Mesothelial cell of epicardium (in vitro differentiated cells): Measurements from ENCODE around the gene CRISP1. TPM values are rescaled to one million over a fixed set of nuclear protein-coding genes. Genes with fewer than 3 reads are reported as not detected.
A peak's percentile ranks its signal among the peaks of the same experiment; 100 is the strongest.

Experiments
- DNase-seq, 2 experiments: peaks; one replicate each; pipeline ENCODE4 v3.0.0; 2021; ENCODE audit warnings: low spot score in 2 of 2; ENCODE audit not compliant: unreplicated experiment in 2 of 2
- H3K27ac Mint-ChIP-seq: 2 replicates; pipeline ENCODE4 v1.8.0; 2021; ENCODE audit warnings: mixed read lengths
- H3K27me3 Mint-ChIP-seq: 2 replicates; pipeline ENCODE4 v1.8.0; 2021; ENCODE audit warnings: low read depth, mixed read lengths
- H3K36me3 Mint-ChIP-seq: 2 replicates; pipeline ENCODE4 v1.8.0; 2021; ENCODE audit warnings: mixed read lengths
- H3K4me1 Mint-ChIP-seq: 2 replicates; pipeline ENCODE4 v1.8.0; 2021; ENCODE audit warnings: mixed read lengths
- H3K4me3 Mint-ChIP-seq: 2 replicates; pipeline ENCODE4 v1.8.0; 2021; ENCODE audit warnings: mild to moderate bottlenecking, moderate library complexity, mixed read lengths
- H3K9me3 Mint-ChIP-seq: 2 replicates; pipeline ENCODE4 v1.8.0; 2021; ENCODE audit warnings: mixed read lengths
- CTCF ChIP-seq: fragments of 200-600 bp; sonication (generic); IDR thresholded peaks from one replicate; pipeline ENCODE4 v1.5.0; 2021; ENCODE audit warnings: antibody characterized with exemption; ENCODE audit not compliant: unreplicated experiment
- total RNA-seq: library from RNA; stranded (reverse); gene quantifications from 3 replicates; pipeline ENCODE4 v1.2.1, GENCODE V29; 2021

The CRISP1 gene
- total RNA-seq, 1 donor from 2014 or later = not detected

GRCh38 chr6:49855221-49855620 lies 11.1 kb downstream of the CRISP1 start:
- no peaks in the 10 kb centered on the region for H3K27me3 Mint-ChIP-seq
- H3K36me3 Mint-ChIP-seq = no peaks in the 10 kb centered on the region
- no peak for DNase-seq
- H3K4me3 Mint-ChIP-seq = no peak overlapping the region
- H3K27ac Mint-ChIP-seq = no peak overlapping the region
- H3K9me3 Mint-ChIP-seq = peaks cover 8% of the 10 kb centered on the region
- peaks cover 8% of the 10 kb centered on the region for H3K4me1 Mint-ChIP-seq
- TF ChIP-seq CTCF = no peak

- Mint-ChIP-seq H3K27ac (no peak overlapping the region), H3K9me3 (no peaks in the 10 kb centered on the region), H3K27me3 (no peaks in the 10 kb centered on the region), H3K4me3 (no peak overlapping the region), H3K4me1 (peaks cover 4% of the 10 kb centered on the region), H3K36me3 (no peaks in the 10 kb centered on the region)
- DNase-seq = no peak
- TF ChIP-seq CTCF = no peak
Measured at GRCh38 chr6:49852975-49853374, 13.4 kb downstream of the CRISP1 start.

GRCh38 chr6:49849213-49849907 lies 17.0 kb downstream of the CRISP1 start:
- no peaks in the 10 kb centered on the region for H3K36me3 Mint-ChIP-seq
- no peaks in the 10 kb centered on the region for H3K27me3 Mint-ChIP-seq
- TF ChIP-seq CTCF = peak; percentile 91
- H3K4me3 Mint-ChIP-seq = no peak overlapping the region
- peaks cover 4% of the 10 kb centered on the region for H3K4me1 Mint-ChIP-seq
- no peak overlapping the region for H3K27ac Mint-ChIP-seq
- H3K9me3 Mint-ChIP-seq = no peaks in the 10 kb centered on the region
- no peak for DNase-seq

GRCh38 chr6:49847673-49848072 lies 18.7 kb downstream of the CRISP1 start:
- Mint-ChIP-seq H3K36me3 (no peaks in the 10 kb centered on the region), H3K9me3 (peaks cover 6% of the 10 kb centered on the region), H3K4me3 (no peak overlapping the region), H3K27ac (no peak overlapping the region), H3K27me3 (no peaks in the 10 kb centered on the region), H3K4me1 (peaks cover 4% of the 10 kb centered on the region)
- DNase-seq = no peak
- no peak for TF ChIP-seq CTCF

GRCh38 chr6:49847014-49847413 lies 19.3 kb downstream of the CRISP1 start:
- Mint-ChIP-seq H3K9me3 (peaks cover 6% of the 10 kb centered on the region), H3K4me3 (no peak overlapping the region), H3K4me1 (peaks cover 4% of the 10 kb centered on the region), H3K27ac (no peak overlapping the region), H3K36me3 (no peaks in the 10 kb centered on the region), H3K27me3 (no peaks in the 10 kb centered on the region)
- no peak for TF ChIP-seq CTCF
- no peak for DNase-seq
